ENCODE results near the gene ALDH2.
A peak's percentile ranks its signal among the peaks of the same experiment; 100 is the strongest.
"Not testable (repeated sequence)": the region's sequence is repeated elsewhere in the genome, so short reads cannot be mapped to it uniquely, and the experiment has no call there.

ALDH2 gene

DNA sequence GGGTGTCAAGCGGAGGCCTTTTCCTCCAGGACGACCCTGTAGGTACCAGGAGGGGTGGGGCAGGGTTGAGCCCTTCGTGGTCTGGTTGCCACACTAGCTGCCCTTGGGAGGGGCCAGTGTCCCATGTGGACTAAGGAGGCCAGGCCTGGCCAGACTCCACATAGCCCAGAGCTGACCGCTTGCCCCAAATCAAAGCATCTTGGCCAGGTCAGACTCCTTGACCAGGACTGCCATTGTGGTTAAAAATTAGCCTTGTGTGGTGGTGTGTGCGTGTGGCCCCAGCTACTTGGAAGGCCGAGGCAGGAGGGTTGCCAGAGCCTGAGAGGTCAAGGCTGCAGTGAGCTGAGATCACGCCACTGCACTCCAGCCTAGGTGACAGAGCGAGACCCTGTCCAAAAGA is 24.8 kb downstream of the ALDH2 start:
- no peak for DNase-seq

DNA sequence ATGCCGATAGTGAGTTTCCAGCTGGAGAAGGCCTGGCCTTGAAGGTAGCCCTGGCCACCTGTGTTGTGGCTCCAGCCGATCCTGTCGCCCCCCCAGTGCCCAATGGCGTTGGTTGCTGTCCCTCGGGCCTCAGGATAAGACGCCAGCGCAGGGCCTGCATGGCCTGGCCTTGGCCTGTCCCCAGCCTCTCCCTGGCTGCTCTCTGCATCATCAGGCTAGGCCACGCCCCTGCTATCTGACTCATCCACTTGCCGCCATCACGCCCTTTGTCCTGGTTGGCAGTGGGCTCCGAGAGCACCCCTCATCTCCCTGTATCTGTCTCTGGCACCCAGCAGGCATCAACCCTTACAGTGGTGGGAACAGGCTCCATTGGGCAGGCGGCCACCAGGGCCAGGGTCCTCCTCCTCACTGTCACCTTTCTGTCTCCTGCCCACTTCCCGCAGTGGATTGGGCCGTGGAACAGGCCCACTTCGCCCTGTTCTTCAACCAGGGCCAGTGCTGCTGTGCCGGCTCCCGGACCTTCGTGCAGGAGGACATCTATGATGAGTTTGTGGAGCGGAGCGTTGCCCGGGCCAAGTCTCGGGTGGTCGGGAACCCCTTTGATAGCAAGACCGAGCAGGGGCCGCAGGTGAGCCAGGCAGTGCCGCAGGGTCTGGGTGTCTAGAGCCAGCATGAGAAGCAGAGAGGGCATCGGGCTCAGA is 25.6 kb downstream of the ALDH2 start:
- no peak for DNase-seq

DNA sequence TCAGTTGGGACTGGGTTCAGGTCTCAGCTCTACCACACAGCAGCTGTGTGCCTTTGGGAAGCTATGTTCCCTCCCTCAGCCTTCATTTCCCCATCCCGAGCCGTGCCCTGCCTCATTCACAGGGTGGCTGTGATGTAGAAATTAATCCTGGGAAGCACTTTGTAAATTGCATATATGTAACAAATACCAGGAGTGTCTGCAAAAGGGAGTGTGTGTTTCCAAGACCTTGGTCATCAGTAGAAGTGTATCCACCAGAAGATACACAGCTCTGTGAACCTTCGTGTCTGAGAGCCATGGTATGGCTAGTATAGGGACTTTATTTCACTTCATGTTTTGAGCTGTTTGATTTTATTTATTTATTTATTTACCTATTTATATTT is 26.1 kb downstream of the ALDH2 start:
- no peak for DNase-seq

DNA sequence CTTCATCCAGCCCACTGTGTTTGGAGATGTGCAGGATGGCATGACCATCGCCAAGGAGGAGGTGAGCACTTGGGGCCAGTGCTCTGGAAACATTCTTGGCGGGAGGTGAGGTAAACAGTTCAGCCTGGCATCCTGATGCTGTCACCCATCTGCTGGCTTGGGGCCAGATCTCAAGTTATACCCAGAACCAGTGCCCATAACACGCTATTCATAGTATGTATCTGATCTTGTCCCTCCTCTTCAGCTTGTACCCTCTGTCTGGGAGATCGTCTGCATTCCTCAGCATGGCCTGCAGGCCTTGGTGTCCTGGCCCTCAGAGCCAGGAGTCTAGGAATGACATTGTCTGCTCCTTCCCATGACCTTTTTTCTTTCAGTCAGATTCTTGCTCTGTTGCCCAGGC is 31.4 kb downstream of the ALDH2 start:
- DNase-seq = no peak

DNA sequence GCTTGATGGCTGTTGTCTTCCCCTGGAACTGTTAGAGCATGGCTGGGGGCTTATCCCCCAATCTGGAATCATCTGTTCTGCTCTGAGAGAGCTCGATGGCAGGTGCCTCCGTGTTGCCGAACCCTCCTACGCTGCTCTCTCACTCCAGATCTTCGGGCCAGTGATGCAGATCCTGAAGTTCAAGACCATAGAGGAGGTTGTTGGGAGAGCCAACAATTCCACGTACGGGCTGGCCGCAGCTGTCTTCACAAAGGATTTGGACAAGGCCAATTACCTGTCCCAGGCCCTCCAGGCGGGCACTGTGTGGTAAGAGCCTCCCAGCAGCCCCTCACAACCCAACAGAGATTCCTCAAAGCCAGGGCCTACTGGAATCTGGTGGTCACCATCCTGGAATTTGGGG is 33.0 kb downstream of the ALDH2 start:
- DNase-seq = no peak

DNA sequence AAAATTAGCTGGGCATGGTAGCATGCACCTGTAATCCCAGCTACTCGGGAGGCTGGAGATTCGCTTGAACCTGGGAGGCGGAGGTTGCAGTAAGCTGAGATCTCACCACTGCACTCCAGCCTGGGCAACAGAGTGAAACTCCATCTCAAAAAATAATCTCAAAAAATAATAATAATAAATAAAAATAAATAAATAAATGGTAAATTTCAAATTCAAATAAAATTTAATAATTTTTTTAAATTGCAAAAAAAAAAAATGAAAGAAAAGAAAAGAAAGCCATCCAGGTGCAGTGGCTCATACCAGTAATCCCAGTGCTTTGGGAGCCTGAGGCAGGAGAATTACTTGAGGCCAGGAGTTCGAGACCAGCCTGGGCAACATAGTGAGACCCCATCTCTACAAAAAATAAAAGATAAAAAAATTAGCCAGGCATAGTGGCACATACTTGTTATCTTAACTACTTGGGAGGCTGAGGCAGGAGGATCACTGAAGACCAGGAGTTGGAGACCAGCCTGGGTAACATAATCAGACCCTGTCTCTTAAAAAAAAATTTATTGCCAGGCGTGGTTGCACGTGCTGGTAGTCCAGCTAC is 36.4 kb downstream of the ALDH2 start:
- no peak for DNase-seq

DNA sequence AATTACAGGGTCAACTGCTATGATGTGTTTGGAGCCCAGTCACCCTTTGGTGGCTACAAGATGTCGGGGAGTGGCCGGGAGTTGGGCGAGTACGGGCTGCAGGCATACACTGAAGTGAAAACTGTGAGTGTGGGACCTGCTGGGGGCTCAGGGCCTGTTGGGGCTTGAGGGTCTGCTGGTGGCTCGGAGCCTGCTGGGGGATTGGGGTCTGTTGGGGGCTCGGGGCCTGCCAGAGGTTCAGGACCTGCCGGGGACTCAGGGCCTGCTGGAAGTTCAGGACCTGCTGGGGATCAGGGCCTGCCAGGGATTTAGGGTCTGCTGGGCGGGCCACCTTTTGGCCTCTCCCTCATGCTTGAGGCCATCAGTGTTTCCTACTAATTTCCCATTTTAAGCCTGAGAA is 37.1 kb downstream of the ALDH2 start:
- no peak for DNase-seq

DNA sequence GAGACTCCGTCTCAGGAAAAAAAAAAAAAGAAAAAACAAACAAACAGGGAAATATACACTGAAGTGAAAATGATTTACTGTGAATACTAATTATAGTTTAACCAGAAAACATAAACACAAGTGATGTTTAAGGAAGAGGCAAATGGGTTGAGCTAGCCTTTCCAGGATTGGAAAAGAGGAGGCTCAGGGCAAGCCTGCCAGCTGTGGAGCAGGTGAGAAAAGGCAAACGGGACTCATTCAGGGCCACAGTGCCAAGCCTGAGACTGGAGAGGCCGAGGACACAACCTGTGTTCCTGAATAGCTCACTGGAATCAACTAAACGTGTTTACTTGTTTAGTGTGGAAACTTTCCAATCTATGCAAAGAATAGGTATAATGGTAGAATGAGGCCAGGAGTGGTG is 39.6 kb downstream of the ALDH2 start:
- no peak for DNase-seq

DNA sequence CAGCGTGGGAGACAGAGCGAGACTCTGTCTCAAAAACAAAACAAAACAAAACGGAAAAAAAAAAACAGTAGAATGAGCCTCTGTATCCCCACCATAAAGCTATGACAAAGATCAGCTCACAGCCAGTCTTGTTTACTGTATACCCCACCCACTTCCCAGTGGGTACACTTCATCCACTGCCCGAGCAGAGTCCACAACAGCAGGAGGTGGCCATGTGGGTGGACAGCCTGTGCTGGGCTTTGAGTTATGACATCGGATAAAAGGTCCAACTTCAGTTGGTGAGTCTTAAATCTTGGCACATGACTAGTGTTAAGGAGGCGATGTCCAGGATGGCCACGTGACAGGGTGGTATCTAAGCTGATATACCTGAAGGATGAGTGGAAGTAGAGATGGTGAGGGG is 40.5 kb downstream of the ALDH2 start:
- DNase-seq = no peak

DNA sequence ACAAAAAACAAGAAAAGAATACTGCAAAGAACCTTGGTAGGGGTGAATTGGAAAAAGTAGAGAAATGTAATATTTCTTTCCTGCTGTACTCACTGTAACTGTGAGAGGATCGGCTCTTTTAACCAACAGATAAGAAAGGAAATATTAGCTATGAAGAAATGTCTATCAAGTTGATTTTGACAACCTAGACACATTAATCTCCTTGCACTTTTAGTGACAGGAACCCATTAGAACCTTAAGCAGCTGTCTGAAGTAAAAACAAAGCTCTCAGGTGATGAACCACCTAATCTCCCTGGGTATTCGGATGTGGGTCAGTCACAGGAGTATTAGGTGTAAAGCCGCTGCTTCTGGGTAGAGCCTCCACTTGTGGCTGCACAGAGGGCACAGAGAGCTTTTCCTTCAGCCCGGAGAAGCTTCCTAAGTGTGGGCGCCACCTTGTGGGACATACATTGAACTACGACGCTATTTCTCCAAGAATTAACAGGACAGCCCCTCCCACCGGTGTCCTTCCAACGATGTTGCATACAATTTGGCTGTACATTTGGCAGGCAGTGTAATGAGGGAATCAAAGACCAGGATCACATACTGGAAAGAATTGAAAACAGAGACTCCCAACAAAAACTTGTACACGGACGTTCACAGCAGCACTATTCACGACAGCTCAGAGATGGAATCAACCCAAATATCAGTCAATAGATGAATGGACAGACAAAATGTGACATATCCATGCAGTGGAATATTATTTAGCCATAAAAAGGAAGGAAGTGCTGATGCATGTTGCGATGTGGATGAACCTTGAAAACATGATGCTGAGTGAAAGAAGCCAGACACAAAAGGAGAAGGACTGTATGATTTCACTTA is 46.4 kb downstream of the ALDH2 start:
- peak; percentile 11 for DNase-seq

DNA sequence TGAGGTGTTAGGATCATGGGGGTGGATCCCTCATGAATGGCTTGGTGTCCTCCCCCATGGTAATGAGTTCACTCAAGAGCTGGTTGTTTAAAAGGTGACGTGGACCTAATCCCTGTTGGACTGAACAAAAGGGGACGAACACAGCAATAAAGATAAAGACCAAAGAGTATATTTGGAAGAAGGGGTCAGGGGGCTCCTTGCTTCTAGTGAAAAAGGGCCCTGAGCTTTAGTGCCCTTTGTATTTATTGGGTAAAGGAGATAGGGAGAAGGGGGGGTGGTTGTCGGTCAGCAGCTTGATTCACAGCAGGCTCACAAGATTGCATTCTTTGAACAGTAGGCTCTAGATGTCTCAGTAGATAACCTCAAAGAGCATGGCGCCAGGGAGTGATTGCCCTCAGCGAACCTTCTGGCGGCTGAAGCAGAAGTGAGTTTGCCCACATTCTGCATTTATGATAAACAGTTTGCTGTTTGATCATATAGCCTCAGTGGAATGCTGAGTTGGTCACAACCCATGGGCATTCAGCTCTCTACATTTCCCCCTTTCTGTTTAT is 49.4 kb downstream of the ALDH2 start:
- DNase-seq = no peak

DNA sequence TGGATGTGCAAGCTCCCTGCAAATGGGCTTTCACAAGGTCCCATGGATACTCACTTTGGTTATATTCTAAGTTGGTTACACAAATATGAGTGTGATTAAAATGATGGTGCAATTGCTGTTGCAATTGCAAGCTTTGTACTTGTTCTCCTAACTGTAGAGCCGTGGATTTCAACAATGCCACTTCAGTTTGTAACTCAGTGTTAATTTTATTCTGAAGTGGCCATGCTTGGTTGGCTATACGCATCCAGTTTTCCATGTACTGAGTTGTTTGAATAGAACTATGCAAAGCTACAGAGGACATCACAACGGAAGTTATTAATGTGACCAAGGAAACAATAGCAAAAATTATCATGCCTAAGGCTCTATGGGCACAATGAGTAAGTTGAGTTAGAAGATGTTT is 50.2 kb downstream of the ALDH2 start:
- not testable (repeated sequence) for DNase-seq

DNA sequence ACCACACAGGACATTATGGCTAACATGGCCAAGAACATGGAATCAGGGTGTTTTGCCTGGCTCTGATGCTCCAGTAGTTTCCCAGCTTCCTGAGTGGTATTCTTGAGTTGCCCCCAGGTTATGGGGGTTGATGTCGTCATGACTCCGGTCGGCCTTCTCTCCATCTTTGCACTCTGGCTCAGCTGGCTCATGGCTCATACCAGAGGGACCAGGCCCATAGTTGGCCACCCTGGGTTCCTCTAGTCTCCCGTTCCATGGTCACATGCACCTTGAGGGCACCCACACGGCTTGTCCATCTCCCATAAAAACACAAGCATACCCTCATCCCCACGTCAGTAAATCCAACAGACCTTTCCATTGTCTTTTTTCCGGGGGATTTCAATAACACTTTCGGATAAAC is 51.6 kb downstream of the ALDH2 start:
- no peak for DNase-seq

DNA sequence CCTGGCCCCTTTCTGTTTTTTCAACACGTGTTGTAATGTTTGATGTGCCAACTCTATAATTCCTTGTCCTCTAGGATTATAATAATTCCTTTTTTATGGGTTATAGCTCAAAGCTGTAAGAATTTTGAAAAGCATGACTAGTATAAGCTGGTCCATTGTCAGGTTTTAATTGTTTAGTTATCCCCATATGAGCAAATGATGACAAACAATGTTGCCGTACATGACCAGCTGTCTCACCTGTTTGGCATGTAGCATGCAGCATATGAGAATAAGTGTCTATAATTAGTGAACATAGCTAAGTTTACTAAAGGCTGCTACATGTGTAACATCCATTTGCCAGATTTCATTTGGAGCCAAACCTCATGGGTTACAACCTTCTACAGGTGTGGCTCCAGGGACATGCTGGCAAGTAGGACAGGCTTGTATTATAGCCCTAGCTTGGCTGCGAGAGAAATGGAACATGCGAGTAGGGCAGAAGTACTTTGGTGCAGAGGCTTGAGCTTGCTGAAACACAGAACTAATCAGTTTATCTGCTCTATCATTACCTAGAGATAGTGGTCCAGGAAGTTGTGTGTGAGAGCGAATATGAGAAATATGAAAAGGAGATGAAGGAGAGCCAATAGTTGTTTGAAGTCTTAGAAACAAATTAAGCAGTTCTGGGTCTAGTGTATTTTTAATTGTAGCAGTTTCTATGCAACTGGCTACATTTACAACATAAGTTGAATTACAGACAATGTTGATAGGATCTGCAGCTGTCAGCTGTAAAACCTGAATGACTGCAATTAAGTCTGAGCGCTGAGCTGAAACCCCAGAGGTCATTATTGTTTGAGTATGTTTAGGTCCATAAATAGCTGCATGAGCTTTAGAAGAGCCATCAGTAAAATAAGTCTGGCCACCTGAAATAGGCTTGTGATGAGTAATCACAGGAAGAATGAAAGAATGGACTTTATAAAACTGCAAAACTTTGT is 52.7 kb downstream of the ALDH2 start:
- no peak for DNase-seq

DNA sequence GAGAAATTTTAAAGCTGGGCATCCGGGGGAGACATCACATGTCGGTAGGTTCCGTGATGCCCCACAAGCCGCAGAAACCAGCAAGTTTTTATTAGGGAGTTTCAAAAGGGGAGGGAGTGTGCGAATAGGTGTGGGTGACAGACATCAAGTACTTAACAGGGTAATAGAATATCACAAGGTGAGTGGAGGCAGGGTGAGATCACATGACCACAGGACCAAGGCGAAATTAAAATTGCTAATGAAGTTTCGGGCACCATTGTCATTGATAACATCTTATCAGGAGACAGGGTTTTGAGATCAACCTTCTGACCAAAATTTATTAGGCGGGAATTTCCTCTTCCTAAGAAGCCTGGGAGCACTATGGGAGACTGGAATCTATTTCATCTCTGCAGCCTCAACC is 54.1 kb downstream of the ALDH2 start:
- DNase-seq = not testable (repeated sequence)

DNA sequence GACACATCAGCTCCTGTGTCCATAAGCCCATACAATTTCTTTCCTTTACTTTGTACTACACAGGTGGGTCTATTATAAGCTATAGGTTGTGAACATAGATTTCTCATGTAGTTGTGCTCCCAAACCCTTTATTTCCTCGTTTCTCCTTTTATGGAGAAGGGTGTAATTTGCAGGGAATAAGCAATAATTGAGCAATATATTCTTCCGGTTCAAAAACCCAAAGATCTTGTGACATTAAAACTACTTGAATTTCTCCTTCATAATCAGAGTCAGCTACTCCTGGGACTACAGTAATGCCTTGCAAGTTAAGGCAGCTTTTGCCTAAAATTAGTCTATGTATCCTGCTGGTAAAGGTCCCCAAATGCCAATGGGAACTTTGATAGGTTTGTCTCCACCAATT is 56.2 kb downstream of the ALDH2 start:
- no peak for DNase-seq

DNA sequence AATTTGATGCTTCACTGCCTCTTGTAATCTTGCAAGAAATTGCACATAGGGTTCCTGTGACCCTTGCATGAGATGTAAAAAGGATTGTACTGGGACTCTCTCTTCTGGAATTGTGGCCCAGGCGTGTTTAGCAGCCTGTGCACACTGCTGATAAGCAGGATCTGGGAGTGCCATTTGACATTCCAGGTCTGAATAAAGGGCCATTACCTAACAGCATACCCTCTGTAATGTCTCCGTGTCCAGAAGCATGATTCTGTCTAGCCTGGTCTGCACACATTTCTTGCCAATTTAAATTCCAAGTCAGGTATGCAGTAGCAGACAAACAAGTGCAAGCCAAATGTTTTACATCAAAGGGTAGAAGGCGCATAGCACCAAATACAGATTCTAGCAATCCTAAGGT is 57.2 kb downstream of the ALDH2 start:
- no peak for DNase-seq

DNA sequence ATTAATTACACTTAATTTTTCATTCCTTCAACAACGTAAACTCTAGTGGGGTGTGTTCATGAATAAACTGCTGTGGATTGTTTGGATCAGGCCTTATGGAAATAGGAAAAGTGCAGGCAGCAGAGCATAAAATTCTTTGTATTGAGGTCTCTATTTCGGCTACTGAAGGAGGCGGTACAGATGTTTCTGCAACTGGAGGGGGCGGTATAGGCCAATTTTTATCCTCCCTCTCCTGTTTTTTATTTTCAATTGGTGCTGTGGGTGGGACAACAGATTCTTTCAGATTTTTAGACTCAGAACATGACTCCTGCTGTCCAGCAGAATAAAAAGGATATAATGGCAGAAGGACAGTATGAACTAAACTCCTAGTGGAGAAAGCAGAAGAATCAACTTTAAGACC is 57.6 kb downstream of the ALDH2 start:
- DNase-seq = not testable (repeated sequence)

DNA sequence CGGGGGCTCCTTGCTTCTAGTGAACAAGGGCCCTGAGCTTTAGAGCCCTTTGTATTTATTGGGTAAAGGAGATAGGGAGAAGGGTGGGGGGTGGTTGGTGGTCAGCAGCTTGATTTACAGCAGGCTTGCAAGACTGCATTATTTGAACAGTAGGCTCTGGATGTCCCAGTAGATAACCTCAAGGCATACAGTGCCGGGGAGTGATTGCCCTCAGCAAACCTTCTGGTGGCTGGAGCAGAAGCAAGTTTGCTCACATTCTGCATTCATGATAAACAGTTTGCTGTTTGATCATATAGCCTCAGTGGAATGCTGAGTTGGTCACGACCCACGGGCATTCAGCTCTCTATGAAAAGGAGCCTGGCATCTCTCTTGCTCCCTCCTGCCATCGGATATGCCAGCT is 58.8 kb downstream of the ALDH2 start:
- DNase-seq = no peak

DNA sequence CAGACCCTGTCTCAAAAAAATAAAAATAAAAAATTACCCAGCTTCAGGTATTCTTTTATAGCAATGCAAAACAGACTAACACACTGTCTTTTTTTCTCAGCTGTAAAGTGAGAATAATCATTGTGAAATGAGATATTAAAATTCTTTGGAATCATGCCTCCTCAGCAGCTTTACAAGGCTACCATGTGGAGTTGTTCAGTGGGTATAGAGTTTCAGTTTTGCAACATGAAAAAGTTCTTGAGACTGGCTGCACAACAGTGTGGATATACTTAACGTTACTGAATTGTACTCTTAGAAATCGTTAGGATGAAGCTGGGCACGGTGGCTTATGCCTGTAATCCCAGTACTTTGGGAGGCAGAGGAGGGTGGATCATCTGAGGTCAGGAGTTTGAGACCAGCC is 59.6 kb downstream of the ALDH2 start:
- DNase-seq = no peak

DNA sequence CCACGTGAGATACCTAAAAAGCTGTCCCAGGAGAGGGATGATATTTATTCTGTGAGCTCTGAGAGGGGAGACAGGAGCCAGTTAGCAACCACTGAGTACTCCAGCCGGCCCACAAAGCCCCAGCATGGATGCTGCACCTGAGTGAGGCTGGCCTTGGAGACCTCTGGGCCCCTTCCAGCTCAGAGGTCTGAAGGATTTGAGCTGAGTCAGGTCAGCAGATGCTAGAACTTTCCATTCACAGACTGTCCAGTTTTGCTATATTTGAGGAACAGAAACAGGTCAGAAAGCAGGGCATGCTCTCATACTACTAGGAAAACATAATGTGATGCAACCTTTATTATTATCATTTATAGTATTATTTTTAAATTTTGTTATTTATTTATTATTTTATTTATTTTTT is 60.3 kb downstream of the ALDH2 start:
- DNase-seq = no peak

DNA sequence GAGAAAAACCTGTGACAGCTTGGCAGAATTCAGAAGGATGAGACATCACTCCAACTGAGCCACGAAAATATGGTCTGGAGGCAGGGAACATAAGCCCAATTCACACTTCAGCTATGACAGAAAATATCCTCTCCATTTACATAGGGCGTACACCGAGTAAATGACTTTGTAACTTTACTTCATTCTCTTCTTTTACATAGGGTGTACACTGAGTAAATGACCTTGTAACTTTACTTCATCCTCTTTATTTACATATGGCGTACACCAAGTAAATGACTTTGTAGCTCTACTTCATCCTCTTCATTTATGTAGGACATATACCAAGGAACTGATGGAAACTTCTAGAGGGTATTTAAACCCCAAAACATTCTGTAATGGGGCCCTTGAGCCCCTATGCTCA is 61.2 kb downstream of the ALDH2 start:
- no peak for DNase-seq
